GM18505 (cell line): Measurements from ENCODE around the gene KCNJ8.

Experiments
- ATAC-seq: cut with Tn5 transposase; IDR thresholded peaks from one replicate; pipeline ENCODE4 v1.9.1; 2021; ENCODE audit not compliant: unreplicated experiment
- POLR2A ChIP-seq: IDR thresholded peaks from 4 replicates; pipeline ENCODE4 v1.6.1; 2011; ENCODE audit warnings: borderline replicate concordance; ENCODE audit not compliant: insufficient read depth, insufficient read length; ENCODE audit errors: extremely low read depth

Gene KCNJ8

GRCh38 chr12:21773263-21773741 is 1.2 kb downstream of the KCNJ8 start:
- ATAC-seq, result no peak
- no peak for TF ChIP-seq POLR2A

GRCh38 chr12:21771311-21771710 is 3.2 kb downstream of the KCNJ8 start:
- ATAC-seq, result no peak
- TF ChIP-seq POLR2A, result no peak

- TF ChIP-seq POLR2A, result no peak
- no peak for ATAC-seq
These were observed 5.2 kb downstream of the KCNJ8 start for GRCh38 chr12:21769307-21769706.

GRCh38 chr12:21766403-21766802 is 8.1 kb downstream of the KCNJ8 start:
- ATAC-seq, result no peak
- TF ChIP-seq POLR2A, result no peak

GRCh38 chr12:21764950-21765349 is 9.6 kb downstream of the KCNJ8 start:
- no peak for TF ChIP-seq POLR2A
- ATAC-seq, result no peak

GRCh38 chr12:21764065-21764464 is 10.4 kb downstream of the KCNJ8 start:
- no peak for TF ChIP-seq POLR2A
- ATAC-seq, result no peak

GRCh38 chr12:21763531-21763930 is 11.0 kb downstream of the KCNJ8 start:
- ATAC-seq, result no peak
- TF ChIP-seq POLR2A, result no peak

- ATAC-seq, result no peak
- no peak for TF ChIP-seq POLR2A
These were observed 14.8 kb downstream of the KCNJ8 start for GRCh38 chr12:21759737-21760136.

GRCh38 chr12:21757735-21758134 is 16.8 kb downstream of the KCNJ8 start:
- TF ChIP-seq POLR2A, result no peak
- no peak for ATAC-seq

- ATAC-seq, result no peak
- no peak for TF ChIP-seq POLR2A
These were observed 17.8 kb downstream of the KCNJ8 start for GRCh38 chr12:21756699-21757098.

- TF ChIP-seq POLR2A, result no peak
- ATAC-seq, result no peak
These were observed 23.0 kb downstream of the KCNJ8 start for GRCh38 chr12:21751517-21751916.

- ATAC-seq, result no peak
These were observed 29.2 kb downstream of the KCNJ8 start for GRCh38 chr12:21745258-21745657.

GRCh38 chr12:21731144-21731543 is 43.4 kb downstream of the KCNJ8 start:
- no peak for TF ChIP-seq POLR2A
- ATAC-seq, result no peak

More at GRCh38 chr12:21745258-21745657, 29.2 kb downstream of the KCNJ8 start:
- TF ChIP-seq POLR2A, result no peak

- no peak for ATAC-seq
- no peak for TF ChIP-seq POLR2A
These were observed 48.8 kb downstream of the KCNJ8 start for GRCh38 chr12:21725731-21726130.
